ENCODE data around the gene RNF150.

The RNF150 gene

DNA sequence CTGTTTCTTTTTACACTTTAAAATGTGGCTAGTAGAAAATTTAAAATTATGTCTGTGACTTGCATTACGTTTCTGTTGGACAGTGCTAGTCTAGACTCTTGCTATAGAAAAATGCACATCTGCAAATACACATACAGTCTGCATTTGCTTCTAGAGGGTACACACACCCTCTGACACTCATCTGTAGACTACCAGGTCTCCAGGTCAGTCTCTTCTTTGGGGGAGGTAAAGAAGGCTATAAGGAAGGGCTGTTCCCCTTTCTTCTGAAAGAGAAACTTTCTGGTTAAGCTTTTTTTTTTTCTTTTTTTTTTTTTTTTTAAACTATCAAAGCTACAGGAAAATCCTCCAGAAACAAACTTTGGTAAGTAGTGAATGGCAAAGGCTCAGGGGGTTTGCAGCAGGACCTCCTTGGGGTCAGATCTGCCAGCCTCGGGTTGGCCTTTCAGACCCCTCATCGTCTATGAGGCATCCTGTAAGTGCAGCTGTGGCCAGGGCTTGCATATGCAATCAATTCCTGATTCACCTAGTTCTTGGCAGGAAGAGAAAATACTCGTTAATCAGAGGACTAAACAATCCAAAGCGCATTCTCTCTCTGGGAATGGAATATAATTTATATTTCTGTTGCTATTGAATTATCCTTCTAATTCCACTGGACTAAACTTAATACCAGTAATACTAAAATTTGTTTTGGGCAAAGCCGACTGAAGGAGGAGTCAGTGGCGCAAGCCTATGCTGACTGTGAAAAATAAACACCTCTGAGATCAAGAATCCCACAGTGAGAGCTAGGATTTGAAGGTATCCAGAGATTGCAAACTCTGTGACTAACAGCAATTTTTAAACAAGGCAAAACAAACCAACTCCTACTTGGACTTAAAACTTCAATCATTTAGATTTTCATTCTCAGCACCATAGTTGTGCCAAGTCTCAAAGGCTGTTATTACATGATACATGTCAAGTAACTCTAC lies 267.7 kb downstream of the RNF150 start:
- Histone ChIP-seq H3K9me3 (ENCODE audit: insufficient read depth, low read length) (no peaks in the 10 kb centered on the region), H3K4me1 (ENCODE audit: low read length) (peaks cover 47% of the 10 kb centered on the region), H3K4me3 (ENCODE audit: low read length) (no peak overlapping the region), H3K36me3 (replicated peaks; ENCODE audit: low read depth, low read length) (no peaks in the 10 kb centered on the region), H3K27me3 (ENCODE audit: low read depth, low read length) (peaks cover 20% of the 10 kb centered on the region), H3K4me2 (ENCODE audit: low read length) (peak overlapping the region; percentile 37), H3K9ac (ENCODE audit: low read length) (no peak overlapping the region), H3K27ac (ENCODE audit: low read length) (no peak overlapping the region), H4K20me1 (ENCODE audit: insufficient read depth, low read length) (no peaks in the 10 kb centered on the region), H2AFZ (ENCODE audit: low read depth, low read length) (no peak overlapping the region), H3K79me2 (ENCODE audit: low read length) (no peaks in the 10 kb centered on the region)
- no peak for TF ChIP-seq EZH2phosphoT487 (IDR thresholded peaks at IDR 0.05; ENCODE audit: low read depth)
- TF ChIP-seq, protein P1, sequence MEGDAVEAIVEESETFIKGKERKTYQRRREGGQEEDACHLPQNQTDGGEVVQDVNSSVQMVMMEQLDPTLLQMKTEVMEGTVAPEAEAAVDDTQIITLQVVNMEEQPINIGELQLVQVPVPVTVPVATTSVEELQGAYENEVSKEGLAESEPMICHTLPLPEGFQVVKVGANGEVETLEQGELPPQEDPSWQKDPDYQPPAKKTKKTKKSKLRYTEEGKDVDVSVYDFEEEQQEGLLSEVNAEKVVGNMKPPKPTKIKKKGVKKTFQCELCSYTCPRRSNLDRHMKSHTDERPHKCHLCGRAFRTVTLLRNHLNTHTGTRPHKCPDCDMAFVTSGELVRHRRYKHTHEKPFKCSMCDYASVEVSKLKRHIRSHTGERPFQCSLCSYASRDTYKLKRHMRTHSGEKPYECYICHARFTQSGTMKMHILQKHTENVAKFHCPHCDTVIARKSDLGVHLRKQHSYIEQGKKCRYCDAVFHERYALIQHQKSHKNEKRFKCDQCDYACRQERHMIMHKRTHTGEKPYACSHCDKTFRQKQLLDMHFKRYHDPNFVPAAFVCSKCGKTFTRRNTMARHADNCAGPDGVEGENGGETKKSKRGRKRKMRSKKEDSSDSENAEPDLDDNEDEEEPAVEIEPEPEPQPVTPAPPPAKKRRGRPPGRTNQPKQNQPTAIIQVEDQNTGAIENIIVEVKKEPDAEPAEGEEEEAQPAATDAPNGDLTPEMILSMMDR (IDR thresholded peaks at IDR 0.05; ENCODE audit: low read depth, low read length), result no peak

GRCh38 chr4:140863197-140863596 lies 270.1 kb downstream of the RNF150 start:
- Histone ChIP-seq H2AFZ (ENCODE audit: low read depth, low read length) (no peak overlapping the region), H4K20me1 (ENCODE audit: insufficient read depth, low read length) (no peaks in the 10 kb centered on the region), H3K4me2 (ENCODE audit: low read length) (peak overlapping the region; percentile 37), H3K79me2 (ENCODE audit: low read length) (no peaks in the 10 kb centered on the region), H3K36me3 (replicated peaks; ENCODE audit: low read depth, low read length) (no peaks in the 10 kb centered on the region), H3K9ac (ENCODE audit: low read length) (no peak overlapping the region), H3K4me1 (ENCODE audit: low read length) (peaks cover 42% of the 10 kb centered on the region), H3K27me3 (ENCODE audit: low read depth, low read length) (peaks cover 20% of the 10 kb centered on the region), H3K27ac (ENCODE audit: low read length) (no peak overlapping the region), H3K9me3 (ENCODE audit: insufficient read depth, low read length) (no peaks in the 10 kb centered on the region), H3K4me3 (ENCODE audit: low read length) (0 out of 2 replicates have a peak overlapping the region, but pooled peaks have one; percentile 0)
- TF ChIP-seq, protein P1 (IDR thresholded peaks at IDR 0.05; ENCODE audit: low read depth, low read length), result no peak
- TF ChIP-seq EZH2phosphoT487 (IDR thresholded peaks at IDR 0.05; ENCODE audit: low read depth), result no peak

GRCh38 chr4:140862177-140862442 lies 271.2 kb downstream of the RNF150 start:
- Histone ChIP-seq H3K79me2 (ENCODE audit: low read length) (no peaks in the 10 kb centered on the region), H3K9ac (ENCODE audit: low read length) (no peak overlapping the region), H3K4me3 (ENCODE audit: low read length) (no peak overlapping the region), H4K20me1 (ENCODE audit: insufficient read depth, low read length) (no peaks in the 10 kb centered on the region), H2AFZ (ENCODE audit: low read depth, low read length) (no peak overlapping the region), H3K9me3 (ENCODE audit: insufficient read depth, low read length) (no peaks in the 10 kb centered on the region), H3K36me3 (replicated peaks; ENCODE audit: low read depth, low read length) (no peaks in the 10 kb centered on the region), H3K4me2 (ENCODE audit: low read length) (no peak overlapping the region), H3K27me3 (ENCODE audit: low read depth, low read length) (peaks cover 20% of the 10 kb centered on the region), H3K27ac (ENCODE audit: low read length) (no peak overlapping the region), H3K4me1 (ENCODE audit: low read length) (peaks cover 48% of the 10 kb centered on the region)
- TF ChIP-seq, protein P1 (IDR thresholded peaks at IDR 0.05; ENCODE audit: low read depth, low read length), result no peak
- no peak for TF ChIP-seq EZH2phosphoT487 (IDR thresholded peaks at IDR 0.05; ENCODE audit: low read depth)

GRCh38 chr4:140861359-140862176 lies 271.7 kb downstream of the RNF150 start:
- H3K4me2 ChIP-seq (ENCODE audit: low read length), result peak overlapping the region; percentile 22
- H4K20me1 ChIP-seq (ENCODE audit: insufficient read depth, low read length), result no peaks in the 10 kb centered on the region
- H2AFZ ChIP-seq (ENCODE audit: low read depth, low read length), result peak overlapping the region; percentile 61
- H3K9ac ChIP-seq (ENCODE audit: low read length), result no peak overlapping the region
- H3K79me2 ChIP-seq (ENCODE audit: low read length), result no peaks in the 10 kb centered on the region
- peaks cover 54% of the 10 kb centered on the region for H3K4me1 ChIP-seq (ENCODE audit: low read length)
- peak overlapping the region; percentile 4 for H3K4me3 ChIP-seq (ENCODE audit: low read length)
- H3K9me3 ChIP-seq (ENCODE audit: insufficient read depth, low read length), result no peaks in the 10 kb centered on the region
- H3K36me3 ChIP-seq (replicated peaks; ENCODE audit: low read depth, low read length), result no peaks in the 10 kb centered on the region
- H3K27ac ChIP-seq (ENCODE audit: low read length), result no peak overlapping the region
- peaks cover 19% of the 10 kb centered on the region for H3K27me3 ChIP-seq (ENCODE audit: low read depth, low read length)
- TF ChIP-seq, protein P1 (IDR thresholded peaks at IDR 0.05; ENCODE audit: low read depth, low read length), result peak; percentile 99
- no peak for TF ChIP-seq EZH2phosphoT487 (IDR thresholded peaks at IDR 0.05; ENCODE audit: low read depth)

Data from OCI-LY3 (cell line).